GM10248 (cell line): ENCODE data around the gene DQX1.
A peak's percentile ranks its signal among the peaks of the same experiment; 100 is the strongest.

Experiments
- CTCF ChIA-PET: fragments of 300-600 bp; sonication (Branson Sonifier 250); formaldehyde crosslinking; extraction: SDS; loops from one replicate; lab custom pipeline; 2021; ENCODE audit warnings: antibody characterized with exemption; lab: Yijun Ruan, JAX
- POLR2A ChIA-PET: fragments of 350-650 bp; sonication (Branson Sonifier 250); formaldehyde crosslinking; extraction: SDS; loops from one replicate; lab custom pipeline; 2020; ENCODE audit warnings: antibody characterized with exemption; lab: Yijun Ruan, JAX
- DNase-seq: peaks from one replicate; pipeline ENCODE4 v3.0.0; 2012; ENCODE audit errors: extremely low spot score
- TF ChIP-seq, protein P1 (sequence below): IDR thresholded peaks from 2 replicates; pipeline ENCODE4 v1.5.1; 2012; ENCODE audit warnings: mild to moderate bottlenecking, low read depth; ENCODE audit errors: extremely low read depth, missing control alignments, control extremely low read depth

The DQX1 gene

GRCh38 chr2:74540291-74540690 lies 14.3 kb upstream of the DQX1 start:
- POLR2A ChIA-PET = interaction anchor here (2.4 kb wide), 1 partner anchor 10 kb away, joined by 12 read pairs; the partner anchor contains the start of genes AUP1 and HTRA2
- CTCF ChIA-PET = interaction anchor here (1.0 to 3.0 kb wide), 5 partner anchors 9 to 56 kb away, joined by 4 to 19 read pairs (median 7); partner anchors contain the start of genes AUP1, HTRA2 and PCGF1
- DNase-seq = no peak
- TF ChIP-seq, protein P1, sequence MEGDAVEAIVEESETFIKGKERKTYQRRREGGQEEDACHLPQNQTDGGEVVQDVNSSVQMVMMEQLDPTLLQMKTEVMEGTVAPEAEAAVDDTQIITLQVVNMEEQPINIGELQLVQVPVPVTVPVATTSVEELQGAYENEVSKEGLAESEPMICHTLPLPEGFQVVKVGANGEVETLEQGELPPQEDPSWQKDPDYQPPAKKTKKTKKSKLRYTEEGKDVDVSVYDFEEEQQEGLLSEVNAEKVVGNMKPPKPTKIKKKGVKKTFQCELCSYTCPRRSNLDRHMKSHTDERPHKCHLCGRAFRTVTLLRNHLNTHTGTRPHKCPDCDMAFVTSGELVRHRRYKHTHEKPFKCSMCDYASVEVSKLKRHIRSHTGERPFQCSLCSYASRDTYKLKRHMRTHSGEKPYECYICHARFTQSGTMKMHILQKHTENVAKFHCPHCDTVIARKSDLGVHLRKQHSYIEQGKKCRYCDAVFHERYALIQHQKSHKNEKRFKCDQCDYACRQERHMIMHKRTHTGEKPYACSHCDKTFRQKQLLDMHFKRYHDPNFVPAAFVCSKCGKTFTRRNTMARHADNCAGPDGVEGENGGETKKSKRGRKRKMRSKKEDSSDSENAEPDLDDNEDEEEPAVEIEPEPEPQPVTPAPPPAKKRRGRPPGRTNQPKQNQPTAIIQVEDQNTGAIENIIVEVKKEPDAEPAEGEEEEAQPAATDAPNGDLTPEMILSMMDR = no peak

GRCh38 chr2:74538881-74539339 lies 12.9 kb upstream of the DQX1 start:
- ChIA-PET CTCF (interaction anchor here (0.9 to 3.0 kb wide), 9 partner anchors 8 to 55 kb away, joined by 3 to 19 read pairs (median 5); partner anchors contain the start of genes AUP1 and HTRA2), POLR2A (interaction anchor here (0.6 to 2.4 kb wide), 5 partner anchors 9 to 67 kb away, joined by 3 to 12 read pairs (median 4); partner anchors contain the start of genes AUP1, HTRA2 and MRPL53)
- TF ChIP-seq, protein P1 = no peak
- DNase-seq = peak; percentile 53

GRCh38 chr2:74537140-74537539 lies 11.1 kb upstream of the DQX1 start:
- ChIA-PET POLR2A (no interaction called here), CTCF (no interaction called here)
- TF ChIP-seq, protein P1 = no peak
- no peak for DNase-seq

DNA sequence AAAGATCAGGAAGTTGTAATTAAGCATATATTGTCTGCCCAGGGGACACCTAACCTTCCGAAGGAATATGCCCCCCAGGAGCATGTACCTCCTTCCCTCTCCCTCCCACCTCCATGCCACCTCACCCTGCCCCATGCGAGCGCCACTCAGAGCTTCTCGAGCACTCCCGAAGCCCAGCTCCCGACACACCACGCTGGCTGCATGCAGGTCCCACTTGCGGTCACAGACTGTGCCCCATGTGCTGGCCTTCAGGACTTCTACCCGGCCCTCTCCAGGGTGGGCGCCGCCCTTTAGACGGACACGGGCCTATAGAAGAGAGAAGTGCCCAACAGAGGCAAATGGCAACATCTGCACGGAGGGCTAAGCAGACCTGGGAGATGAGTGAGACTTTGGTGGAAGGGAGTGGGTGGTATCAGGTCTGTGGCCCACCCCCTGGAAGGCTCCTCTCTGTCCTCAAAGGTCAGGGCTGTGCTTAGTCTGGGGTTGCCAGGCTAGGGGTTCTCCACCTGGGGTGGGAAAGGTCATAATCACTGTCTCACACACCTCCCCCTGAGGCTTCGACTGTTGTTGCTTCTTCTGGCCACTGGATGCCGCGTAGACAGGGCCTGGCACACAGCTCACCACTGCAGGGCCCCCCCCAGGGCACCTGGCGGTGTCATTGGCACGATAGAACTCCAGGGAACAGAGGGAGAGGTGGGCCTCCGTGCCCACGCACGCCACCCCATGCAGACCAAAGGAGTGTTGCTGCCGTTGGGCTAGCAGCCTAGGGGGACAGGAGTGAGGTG lies 10.3 kb upstream of the DQX1 start:
- CTCF ChIA-PET = interaction anchor here (1.2 kb wide), 1 partner anchor 29 kb away, joined by 3 read pairs; no protein-coding TSS in a partner anchor
- no peak for DNase-seq
- TF ChIP-seq, protein P1 = no peak
- POLR2A ChIA-PET = no interaction called here

DNA sequence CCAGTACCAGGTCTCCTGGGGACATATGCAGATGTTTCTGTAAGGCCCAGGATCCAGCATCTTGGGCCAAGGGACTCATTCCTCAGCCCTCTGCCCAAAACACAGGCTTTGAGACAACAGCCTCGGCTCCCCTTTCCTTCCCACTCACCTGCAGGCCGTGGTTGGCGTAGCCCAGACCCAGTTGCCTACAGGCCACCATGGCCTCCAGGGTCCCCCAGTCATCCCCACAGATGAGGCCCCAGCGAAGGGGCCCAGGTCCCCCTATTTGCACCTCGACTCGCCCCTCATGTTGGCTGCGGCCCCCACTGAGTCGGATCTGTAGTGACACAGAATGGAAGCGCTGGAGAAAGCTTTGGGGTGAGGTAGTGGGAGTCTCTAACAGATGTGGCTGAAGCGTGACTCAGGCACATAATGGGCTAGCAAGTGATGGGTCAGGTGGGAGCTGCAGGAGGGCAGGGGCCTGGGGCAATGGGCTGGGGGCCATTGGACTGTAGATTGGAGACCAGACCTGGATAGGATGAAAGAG lies 9.5 kb upstream of the DQX1 start:
- no peak for DNase-seq
- CTCF ChIA-PET = interaction anchor here (1.2 kb wide), 1 partner anchor 29 kb away, joined by 3 read pairs; no protein-coding TSS in a partner anchor
- POLR2A ChIA-PET = no interaction called here
- TF ChIP-seq, protein P1 = no peak

GRCh38 chr2:74534411-74534810 lies 8.4 kb upstream of the DQX1 start:
- CTCF ChIA-PET = interaction anchor here (0.9 to 9.3 kb wide), 6 partner anchors 10 to 59 kb away, joined by 3 to 76 read pairs (median 10); partner anchors contain the start of genes CCDC142 and TTC31
- POLR2A ChIA-PET = no interaction called here
- no peak for DNase-seq
- TF ChIP-seq, protein P1 = no peak
